Activated CD8-positive, alpha-beta memory T cell treated with anti-CD3 and anti-CD28 coated beads, Interleukin-2, amount 50 U/mL, for 4 hours (primary cell): Measurements from ENCODE around the gene QSOX1.
"Not testable (repeated sequence)": the region's sequence is repeated elsewhere in the genome, so short reads cannot be mapped to it uniquely, and the experiment has no call there.

Experiments
- DNase-seq: peaks from one replicate; pipeline ENCODE4 v3.0.0-alpha.2; 2020

QSOX1 gene

DNA sequence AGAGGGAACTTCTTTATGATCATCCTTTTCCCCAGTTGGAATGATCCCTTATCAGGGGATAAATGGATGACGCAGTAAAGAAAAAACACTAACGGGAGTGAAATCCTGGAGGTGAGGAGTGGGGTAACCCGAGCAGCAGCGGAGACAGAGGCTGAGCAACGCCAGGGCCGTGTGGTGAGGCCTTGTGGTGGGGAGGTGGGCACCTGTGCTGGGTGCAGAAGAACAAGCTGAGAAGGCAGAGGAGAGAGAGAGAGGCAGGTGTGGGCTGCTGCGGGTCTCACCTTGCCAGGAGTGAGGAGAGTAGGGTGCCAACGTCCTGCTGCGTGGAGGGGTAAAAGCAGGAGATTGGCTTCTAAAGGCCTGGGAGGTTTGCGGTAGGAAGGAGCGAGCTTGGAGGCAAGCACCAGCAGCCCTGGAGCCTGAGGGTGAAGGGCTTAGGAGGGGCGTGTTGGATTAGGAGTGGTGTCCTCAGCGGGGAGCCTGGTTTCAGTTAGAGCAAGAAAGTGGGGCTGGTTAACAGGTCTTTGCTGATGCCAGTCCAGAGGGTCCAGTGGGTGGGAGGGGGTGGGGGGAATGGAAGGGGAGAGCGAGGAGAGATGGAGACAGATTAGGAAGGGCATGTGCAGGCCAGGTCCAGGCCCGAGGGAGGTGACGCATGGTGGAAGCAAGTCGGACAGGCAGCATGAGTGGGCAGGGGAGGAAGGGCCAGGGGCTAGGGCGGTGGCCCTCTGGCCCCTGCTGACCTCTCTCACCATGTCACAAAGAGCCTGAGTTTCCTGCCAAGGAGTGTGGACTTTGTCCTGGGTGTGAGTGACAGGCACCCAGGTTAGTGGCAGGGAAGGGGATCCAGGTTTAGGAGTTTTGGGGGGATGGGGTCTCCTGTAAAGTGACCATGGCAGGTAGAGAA is 38.7 kb downstream of the QSOX1 start:
- no peak for DNase-seq

DNA sequence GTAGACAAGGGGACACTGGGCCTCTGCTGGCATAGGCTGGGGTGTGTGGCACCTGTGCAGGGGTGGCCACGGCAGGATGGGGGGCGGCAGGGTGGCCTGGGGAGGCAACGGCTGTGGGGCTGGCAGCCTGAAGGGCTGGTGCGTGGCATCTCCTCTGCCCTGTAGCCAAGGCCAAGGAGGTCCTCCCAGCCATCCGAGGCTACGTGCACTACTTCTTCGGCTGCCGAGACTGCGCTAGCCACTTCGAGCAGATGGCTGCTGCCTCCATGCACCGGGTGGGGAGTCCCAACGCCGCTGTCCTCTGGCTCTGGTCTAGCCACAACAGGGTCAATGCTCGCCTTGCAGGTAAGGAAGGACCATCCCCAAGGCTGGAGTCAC is 39.4 kb downstream of the QSOX1 start:
- no peak for DNase-seq

DNA sequence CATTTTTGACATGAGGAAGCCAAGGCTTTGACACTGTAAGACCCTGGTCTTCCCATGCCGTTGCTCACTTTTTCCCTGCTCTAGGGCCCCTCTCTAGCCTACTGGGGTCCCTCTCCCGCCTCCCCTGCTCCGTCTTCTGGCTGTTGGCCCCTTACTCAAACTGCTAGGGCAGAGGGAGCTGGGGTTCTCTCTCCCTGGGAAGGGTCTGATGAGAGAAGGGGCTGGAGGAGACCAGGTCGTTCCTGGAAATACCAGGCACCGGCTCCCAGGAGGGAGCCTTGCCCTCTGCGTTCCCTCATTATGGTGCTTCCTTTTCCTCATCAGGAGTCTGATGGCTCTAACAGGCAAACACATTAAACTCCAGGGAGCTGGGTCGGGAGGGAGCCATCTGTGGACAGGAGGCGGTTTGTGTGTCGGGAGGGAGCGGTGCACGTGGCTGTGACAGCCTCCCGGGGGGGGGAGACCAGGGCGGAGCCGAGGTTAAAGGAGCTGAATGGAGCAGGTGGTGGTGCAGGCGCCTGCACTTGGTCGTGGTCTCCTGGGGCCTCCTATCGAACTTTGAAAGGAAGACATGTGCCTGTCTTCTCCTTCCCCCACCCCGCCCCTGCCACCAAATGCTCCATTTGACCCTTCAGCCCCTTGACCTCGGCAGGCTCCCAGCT is 40.0 kb downstream of the QSOX1 start:
- DNase-seq: no peak

DNA sequence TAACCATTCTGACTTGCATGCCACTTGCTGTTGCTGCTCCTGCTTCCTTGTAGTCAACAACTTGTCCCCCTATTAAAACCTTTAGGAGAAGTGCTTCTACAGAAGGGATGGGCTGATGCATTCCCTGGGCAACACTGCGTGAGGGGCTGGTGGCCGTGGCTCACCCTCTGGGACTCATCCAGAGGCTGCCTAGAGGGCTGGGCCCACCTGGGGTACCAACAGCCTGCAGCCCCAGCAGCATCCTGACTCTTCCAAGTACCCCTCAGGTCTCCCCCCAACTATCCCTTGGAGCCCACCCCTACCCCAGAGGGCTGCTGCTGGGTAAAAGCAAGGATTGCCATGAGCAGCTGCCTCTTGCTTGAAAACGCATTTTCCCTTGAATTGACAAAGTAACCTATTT is 40.7 kb downstream of the QSOX1 start:
- DNase-seq: no peak

DNA sequence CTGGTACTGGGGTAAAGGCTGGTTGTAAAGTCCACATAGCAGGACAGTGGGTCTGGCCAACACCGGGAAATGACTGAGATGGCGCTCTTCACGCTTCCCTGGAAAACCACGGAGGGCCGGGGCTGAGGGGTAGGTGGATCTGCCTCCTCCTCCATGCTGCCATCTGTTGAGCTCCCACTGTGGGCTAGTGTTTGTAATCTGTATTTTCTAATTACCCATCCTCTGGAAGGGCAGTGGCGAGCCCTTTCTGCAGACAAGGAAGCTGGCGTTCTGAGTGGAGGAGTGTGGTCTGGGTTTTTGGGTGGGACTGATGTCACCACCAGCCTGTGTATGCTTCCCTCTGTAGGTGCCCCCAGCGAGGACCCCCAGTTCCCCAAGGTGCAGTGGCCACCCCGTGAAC is 41.2 kb downstream of the QSOX1 start:
- DNase-seq: no peak

DNA sequence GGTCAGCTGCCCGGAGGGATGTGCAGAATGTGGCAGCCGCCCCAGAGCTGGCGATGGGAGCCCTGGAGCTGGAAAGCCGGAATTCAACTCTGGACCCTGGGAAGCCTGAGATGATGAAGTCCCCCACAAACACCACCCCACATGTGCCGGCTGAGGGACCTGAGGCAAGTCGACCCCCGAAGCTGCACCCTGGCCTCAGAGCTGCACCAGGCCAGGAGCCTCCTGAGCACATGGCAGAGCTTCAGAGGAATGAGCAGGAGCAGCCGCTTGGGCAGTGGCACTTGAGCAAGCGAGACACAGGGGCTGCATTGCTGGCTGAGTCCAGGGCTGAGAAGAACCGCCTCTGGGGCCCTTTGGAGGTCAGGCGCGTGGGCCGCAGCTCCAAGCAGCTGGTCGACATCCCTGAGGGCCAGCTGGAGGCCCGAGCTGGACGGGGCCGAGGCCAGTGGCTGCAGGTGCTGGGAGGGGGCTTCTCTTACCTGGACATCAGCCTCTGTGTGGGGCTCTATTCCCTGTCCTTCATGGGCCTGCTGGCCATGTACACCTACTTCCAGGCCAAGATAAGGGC is 41.9 kb downstream of the QSOX1 start:
- DNase-seq: no peak

DNA sequence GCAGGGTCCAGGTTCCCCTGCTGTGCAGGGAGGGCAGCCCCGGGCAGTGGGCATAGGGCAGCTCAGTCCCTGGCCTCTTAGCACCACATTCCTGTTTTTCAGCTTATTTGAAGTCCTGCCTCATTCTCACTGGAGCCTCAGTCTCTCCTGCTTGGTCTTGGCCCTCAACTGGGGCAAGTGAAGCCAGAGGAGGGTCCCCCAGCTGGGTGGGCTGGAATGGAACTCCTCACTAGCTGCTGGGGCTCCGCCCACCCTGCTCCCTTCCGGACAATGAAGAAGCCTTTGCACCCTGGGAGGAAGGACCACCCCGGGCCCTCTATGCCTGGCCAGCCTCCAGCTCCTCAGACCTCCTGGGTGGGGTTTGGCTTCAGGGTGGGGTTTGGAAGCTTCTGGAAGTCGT is 42.6 kb downstream of the QSOX1 start:
- no peak for DNase-seq

DNA sequence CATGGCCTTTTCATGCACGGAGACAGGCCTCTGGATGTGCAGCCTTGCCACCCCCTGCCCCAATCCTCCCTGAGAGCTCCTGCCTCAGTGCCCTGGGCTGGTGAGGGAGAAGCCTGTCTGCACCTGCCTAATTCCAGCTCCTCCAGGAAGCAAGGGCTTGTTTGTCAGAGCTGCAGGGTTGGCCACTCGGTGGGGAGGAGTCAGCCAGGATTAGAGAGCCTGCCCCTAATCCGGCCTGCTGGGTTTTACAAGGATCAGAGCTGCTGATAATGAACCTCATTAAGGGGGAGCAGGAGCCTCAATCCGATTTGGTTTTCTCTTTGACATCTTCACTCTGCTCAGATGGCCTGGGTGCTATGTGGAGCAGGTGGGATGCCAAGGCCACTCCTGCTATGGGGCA is 43.5 kb downstream of the QSOX1 start:
- no peak for DNase-seq

DNA sequence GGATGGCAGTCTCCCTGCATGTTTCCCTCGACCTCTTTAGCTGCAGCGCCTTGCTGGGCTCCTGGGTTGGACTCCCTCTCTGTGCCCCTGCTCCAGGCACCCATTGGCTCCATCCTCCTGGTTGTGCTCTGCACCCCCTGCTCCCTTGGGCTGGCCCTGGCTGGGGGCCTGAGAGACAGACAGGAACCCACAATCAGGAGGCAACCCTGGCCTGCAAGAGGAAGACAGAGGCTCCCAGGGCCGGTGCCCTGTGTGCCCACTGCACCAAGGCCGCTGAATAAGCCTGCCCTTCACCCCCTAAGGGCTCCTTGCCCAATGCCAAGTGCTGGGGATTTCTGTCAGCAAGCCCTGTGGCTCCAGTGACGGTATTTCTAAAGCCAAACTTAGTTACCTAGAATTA is 43.9 kb downstream of the QSOX1 start:
- no peak for DNase-seq

DNA sequence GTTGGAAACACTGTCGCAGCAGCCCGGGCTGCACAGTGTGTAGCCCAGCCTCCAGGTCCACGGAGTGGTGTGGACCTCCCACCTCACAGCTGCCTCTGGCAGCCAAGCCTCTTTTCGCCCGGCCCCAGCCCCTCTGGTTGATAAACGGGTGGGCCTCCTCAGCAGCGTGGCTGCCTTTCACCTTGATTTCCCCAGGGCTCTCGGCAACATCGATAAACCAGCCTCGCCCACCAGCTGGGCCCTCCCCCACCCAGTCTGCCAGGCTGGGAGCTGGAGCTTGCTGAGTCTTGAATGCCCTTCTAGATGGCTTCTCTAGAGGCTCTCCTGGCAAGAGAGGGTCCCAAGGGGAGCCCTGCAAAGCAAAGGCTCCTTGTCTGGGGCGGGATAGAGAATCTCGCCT is 44.3 kb downstream of the QSOX1 start:
- DNase-seq: no peak

DNA sequence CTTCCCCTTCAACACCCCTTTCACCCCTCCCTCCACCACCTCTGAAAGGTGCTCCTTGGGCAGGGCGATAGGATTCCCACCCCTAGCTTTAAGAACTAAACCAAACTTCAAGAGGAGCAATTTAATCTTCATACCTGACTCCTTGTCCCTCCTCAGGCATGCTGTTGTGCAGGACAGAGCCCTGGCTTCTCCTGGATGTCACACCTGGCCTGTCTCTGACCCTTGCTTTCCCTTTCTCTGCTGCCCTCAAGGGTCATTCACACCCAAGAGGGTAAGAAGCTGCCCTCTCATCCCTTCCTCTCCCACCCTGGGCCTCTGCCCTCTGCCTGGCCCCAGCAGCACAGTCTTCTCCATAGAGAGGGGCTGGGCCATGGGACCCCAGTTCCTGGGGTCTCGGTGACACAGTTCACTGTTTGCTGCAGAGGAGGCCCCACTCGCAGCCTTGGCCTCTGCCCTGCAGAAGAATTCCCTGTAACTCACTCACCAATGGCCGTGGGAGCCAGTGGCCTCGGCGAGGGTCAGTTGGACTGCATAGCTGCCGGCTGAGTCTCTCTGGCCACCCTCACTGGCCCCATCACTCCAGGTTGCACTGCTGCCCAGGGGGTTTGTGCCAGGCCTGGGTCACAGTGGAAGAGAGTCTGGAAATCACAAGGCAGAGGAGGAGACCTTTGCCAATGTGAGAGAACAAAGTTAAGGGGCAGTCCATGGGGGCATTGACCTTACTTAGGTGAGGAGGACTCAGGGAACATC is 47.0 kb downstream of the QSOX1 start:
- DNase-seq: no peak

DNA sequence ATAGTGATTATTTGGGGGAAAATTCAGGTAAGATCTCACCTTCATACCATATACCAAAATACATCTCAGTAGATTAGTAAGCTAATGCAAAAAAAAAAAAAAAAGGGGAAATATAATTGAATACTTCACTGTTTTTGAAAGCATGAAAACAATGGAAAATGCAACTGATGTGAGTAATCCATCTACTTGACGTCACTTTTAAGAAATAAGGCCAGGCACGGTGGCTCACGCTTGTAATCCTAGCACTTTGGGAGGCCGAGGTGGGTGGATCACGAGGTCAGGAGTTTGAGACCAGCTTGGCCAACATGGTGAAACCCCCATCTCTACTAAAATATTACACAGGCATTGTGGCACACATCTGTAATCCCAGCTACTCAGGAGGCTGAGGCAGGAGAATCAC is 47.9 kb downstream of the QSOX1 start:
- not testable (repeated sequence) for DNase-seq

DNA sequence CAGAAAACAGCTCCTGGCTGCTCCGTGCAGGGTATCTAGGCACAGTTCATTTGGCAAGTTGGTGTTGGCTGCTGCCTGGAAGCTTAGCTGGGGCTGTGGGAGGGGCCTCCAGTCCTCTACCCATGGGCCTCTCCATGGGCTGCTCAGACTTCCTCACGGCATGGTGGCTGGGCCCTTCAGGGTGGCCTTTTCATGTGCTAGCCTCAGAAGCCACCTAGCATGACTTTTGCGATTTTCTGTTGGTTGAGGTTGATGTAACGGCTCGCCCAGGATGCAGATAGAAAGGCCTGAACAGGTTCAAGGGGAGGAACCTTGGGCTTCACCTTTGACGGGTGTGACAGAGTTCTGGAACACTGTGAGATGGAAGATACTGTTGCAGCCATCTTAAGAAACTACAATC is 49.6 kb downstream of the QSOX1 start:
- DNase-seq: no peak

DNA sequence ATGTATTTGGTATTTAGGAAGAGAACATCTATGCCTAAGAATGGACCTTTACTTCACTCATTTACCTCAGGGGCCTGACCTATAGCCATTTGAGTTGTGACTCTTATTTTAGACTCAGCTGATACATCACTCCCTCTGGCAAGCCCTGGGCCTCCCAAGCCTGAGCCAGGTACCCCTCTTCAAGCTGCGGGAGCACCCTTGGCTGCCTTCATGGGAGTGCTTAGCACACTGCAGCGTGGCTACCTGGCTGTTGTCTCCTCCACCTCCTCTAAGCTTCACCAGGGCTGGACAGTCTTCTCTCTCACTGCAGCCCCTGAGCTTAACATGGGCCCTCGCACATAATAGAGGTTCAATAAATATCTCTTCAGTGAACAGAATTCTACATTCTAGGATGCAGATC is 51.9 kb downstream of the QSOX1 start:
- no peak for DNase-seq

DNA sequence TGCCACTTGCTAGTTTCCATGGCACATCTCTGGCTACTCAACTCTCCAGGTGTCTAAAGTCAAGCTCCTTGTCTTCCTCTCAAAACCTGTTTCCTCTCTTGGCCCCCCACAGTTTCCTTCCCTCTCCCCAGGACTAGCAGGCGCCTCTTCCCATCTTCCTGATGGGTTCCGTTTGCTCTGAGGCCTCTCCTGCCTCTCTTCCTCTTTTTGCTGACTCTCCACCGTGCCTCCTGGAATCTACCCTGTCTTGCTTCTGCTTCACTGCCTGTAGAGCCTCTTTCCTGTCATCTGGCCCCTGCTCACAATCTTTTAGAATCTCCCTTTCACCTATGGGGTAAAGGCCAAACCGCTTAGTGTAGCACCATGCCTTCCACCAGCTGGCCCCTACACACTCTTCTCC is 53.6 kb downstream of the QSOX1 start:
- no peak for DNase-seq

DNA sequence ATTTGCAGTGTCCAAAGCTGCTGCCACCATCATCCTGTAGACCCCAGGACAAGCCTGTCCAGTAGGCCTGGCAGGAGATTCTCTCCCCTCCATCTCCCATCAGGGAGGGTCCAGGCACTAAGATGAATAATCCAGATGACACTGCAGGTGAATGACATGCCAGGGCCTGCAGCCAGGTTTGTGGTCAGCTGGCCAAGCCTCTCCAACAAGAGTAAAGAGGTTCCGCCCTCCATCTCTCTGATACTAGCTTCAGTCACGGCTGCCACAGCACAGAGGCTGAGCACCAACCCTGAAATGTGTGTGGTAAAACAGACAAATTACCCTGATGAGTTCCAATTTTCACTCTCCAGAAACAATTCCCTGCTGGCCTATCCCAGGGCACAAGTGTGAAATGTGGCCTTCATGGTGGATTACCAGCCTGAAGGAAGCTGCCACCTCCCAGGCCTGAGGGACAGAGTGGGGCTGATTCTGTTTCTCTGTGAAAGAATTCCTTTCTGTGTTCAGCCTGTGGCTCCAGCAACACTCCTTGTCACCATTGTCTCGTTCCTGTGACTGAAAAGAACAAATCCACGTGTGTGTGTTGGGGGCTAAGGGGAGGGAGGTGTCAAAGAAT is 55.4 kb downstream of the QSOX1 start:
- no peak for DNase-seq

DNA sequence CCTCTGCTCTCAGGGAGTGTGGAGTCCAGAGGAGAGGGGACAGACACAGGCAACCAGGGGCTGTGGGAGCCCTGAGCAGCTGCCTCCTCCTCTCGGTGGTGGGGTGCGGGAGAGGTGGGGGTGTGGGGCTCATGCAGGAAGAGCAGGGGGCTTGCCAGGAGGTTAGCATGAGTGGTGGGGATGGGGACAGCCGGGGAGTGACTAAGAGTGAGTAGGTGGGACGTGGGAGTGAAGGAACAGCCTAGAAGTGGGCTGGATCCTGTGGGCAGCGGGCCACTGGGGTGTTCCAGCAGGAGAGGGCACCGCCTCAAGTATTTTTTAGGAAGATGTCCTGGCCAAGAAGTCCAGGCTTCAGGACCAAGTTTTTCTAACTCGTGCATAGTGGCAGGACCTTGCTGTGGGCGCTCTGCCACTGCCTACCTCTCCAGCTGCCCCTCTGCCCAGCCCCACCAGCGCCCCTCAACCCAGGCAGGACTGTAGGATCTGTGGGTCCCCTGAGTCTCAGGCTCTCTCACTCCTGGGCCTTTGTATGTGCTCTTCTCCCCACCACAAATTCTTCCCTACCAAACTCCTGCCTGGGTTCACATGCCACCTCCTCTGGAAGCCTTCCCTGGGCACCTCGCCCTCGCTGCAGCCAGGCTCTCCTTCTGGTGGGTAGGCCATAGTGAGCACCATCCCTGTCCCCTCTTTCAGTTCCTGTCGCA is 56.6 kb downstream of the QSOX1 start:
- no peak for DNase-seq

DNA sequence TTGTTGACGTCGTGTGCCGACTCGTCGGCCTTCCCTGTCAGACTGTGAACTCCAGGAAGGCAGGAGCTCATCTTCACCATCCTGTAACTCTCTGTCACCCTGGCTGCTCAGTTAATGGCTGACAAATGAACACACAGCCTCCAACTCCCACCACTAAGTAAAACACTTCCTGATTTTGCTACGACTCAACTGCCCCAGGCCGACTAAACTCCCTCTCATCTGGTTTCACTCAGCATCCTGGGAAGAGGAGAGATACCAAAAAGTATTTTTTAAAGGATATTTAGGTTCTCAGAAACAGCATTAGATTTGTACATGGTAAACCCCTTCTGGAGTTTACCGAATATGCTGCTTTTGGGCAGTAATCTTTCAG is 57.2 kb downstream of the QSOX1 start:
- no peak for DNase-seq

DNA sequence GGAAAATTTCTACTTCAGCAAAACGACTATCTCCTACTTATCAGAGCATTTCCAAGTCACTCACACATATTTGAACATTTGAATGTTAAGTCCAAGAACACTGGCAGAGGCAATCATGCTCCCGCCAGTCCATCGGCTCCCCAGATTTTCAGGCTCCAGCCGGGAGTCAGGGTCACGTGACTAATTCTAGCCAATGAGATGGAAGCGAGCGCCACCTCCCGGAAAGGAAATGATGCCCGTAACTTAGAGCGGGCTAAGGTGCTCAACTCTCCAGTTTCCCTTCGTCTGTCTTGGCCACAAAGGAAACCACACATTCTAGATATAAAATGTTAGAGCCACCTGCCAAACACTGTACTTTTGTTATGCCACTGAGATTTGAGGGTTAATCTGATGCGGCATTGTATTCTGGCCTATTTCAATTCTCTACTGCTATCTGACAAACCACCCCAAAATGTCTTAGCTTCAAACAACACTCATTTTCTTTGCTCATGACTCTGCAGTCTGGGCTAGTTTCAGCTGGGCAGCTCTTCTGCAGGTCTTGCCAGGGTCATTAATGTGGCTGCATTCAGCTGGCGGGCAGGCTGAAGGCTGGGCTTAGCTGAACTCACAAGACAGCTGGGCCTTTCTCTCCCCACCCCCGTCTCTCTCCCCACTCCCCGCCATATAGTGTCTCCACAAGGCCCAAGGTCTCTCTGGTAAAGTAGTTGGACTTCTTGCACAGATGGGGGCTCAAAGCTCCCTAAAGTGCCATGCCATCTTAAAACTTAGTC is 58.9 kb downstream of the QSOX1 start:
- DNase-seq: no peak

DNA sequence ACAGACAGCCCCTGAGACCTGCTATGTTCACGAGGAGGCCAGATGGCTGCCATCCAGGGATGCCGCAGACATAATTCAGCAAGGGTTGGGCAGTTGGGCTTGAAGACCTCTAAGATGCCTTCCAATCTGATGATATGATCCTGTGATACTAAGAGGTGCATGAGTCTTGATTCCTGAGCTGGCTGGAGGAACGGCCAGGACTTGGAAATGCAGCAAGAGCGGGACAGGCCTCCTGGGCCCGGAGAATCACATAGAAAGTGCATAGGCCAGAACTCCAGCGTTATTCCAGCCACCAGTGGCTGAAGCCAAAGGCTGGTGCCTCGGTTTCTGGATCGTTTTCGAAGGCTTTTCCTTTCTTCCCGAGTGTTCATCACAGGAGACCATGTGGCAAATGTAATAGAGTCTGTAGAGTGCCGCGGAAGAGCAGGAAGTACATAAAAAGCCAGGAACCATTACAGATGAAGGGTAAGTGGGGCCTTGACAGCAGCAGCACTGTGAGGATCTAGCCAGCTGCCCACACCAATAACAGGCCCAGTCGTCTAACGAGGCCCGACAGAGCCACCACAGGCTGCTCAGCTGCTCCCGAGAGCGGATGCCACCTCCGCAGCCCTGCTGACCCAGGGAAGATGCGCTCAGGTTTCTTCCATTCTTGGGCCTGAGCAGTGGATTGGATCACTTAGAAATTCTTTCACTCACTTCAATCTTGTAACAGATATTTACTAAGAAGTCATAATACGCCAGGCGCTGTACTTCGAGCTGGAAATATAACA is 61.4 kb downstream of the QSOX1 start:
- no peak for DNase-seq

DNA sequence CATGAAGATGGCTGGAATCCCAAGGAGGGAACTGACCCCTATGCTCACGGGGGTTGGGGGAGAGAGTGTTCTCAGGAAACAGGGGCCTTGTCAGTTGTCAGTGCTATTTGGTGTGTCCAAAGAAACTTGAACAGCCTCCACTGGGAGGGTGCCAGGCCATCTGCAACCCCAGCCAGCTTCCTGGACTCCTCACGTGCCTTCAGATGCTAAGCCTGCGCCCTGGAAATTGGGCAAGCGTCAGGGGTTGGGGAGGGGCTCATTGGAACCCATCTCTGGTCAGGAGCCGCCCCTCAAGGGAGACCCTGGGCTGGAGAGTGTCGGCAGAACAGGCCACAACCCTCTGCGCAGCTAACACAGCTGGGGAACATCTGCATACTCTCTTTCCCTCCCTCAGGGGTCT is 62.3 kb downstream of the QSOX1 start:
- DNase-seq: no peak
